LHCN-M2 (cell line): ENCODE results near the gene LGALS9C. TPM values are rescaled to one million over a fixed set of nuclear protein-coding genes. Genes with fewer than 3 reads are reported as not detected.
"Not testable (repeated sequence)": the region's sequence is repeated elsewhere in the genome, so short reads cannot be mapped to it uniquely, and the experiment has no call there.

ENCODE experiments used
- DNase-seq: peaks from one replicate; pipeline ENCODE4 v3.0.0-alpha.2; 2012; ENCODE audit warnings: low read depth
- total RNA-seq: library from RNA; depleted of rRNA; stranded (reverse); fragments of >200 nt; gene quantifications from 2 replicates; pipeline ENCODE4 v1.2.3, GENCODE V29; 2014; rRNA removed

LGALS9C gene
- total RNA-seq, 1 experiment from 2014 or later = not detected

DNA sequence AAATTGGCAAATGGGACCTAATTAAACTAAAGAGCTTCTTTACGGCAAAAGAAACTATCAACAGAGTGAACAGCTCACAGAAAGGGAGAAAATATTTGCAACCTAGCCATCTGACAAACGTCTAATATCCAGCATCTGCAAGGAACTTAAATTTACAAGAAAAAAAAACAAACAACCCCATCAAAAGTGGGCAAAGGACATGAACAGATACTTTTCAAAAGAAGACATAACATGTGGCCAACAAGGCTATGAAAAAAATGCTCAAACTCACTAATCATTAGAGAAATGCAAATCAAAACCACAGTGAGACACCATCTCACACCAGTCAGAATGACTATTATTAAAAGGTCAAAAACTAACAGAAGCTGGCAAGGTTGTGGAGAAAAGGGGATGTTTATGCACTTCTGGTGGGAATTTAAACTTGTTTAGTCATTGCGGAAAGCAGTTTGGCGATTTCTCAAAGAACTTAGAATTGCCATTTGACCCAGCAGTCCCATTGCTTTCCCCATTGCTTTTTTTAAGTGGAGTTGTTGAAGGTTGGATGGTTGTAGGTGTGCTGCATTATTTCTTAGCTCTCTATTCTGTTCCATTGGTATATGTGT lies 52.4 kb downstream of the LGALS9C start:
- DNase-seq = not testable (repeated sequence)

DNA sequence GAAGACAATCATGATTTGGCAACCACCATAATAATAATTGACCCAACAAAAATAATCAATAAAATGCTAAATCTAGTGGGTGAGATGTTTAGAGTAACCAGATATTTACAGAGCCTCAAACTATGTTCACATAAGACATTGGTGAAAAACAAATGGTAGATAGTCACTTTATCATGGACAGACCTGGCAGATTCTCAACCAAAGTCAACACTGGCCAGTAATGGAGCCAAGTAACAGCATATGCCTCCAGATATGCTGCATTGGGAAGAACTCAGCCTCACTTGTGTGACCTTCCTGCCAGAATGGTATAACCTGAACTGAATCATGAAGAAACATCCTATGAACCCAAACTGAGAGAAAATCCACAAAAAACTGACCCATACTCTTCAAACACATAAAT lies 53.8 kb downstream of the LGALS9C start:
- DNase-seq = not testable (repeated sequence)

DNA sequence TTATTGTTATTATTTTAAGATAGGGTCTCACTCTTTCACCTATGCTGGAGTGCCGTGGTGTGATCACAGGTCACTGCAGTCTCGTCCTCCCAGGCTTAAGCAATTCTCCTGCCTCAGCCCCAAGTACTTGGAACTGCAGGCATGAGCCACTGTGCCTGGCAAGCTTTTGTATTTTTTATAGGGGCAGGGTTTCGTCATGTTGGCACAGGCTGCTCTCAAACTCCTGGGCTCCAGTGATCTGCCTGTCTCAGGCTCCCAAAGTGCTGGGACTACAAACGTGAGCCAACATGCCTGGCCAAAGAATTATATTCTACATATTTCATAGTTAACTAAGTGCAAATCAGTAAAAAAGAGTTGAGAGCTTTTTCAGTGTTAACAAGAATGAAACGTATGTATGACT lies 65.6 kb downstream of the LGALS9C start:
- not testable (repeated sequence) for DNase-seq

DNA sequence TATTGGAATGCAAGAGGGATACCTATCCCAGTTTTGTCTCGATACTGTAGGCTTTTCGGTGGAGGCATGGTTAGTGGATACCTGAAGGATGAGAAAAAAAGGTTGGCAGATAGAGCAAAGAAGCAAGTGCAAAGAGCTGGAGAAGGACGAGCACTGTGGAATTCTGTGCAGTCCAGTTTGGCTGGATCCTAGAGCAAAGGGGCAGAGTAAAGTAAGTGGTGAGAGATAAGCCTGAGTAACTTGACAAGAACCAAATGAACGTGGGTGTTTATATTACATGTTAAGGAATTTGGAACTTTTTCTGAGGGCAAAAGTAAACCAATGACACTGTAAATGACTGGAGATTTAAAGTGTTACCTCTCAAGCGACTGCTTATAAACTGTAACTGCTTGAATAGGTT lies 66.3 kb downstream of the LGALS9C start:
- not testable (repeated sequence) for DNase-seq

Other genes with a start within 250 kb of the LGALS9C start
- gene FLII, start 218.1 kb upstream of the LGALS9C start, total RNA-seq = 284 and 286 TPM in 2 replicates
- gene MIEF2, start 216.1 kb upstream of the LGALS9C start, total RNA-seq = 9.4 and 9.6 TPM in 2 replicates
- 46.4 and 58.7 TPM in 2 replicates for gene TOP3A, start 161.8 kb upstream of the LGALS9C start, total RNA-seq
- 9.0 and 11.3 TPM in 2 replicates for gene SMCR8, start 161.5 kb upstream of the LGALS9C start, total RNA-seq
- 20.0 and 22.2 TPM in 2 replicates for gene SHMT1, start 113.2 kb upstream of the LGALS9C start, total RNA-seq
- not detected in 2 replicates for gene EVPLL, start 99.0 kb upstream of the LGALS9C start, total RNA-seq
- gene TBC1D28, start 167.6 kb downstream of the LGALS9C start, total RNA-seq = not detected in 2 replicates
- gene FOXO3B, start 205.5 kb downstream of the LGALS9C start, total RNA-seq = 6.1 and 6.7 TPM in 2 replicates